OCI-LY7 (cell line): ENCODE measurements around the gene NOL4L. TPM values are rescaled to one million over a fixed set of nuclear protein-coding genes. Genes with fewer than 3 reads are reported as not detected.
"Not testable (repeated sequence)": the region's sequence is repeated elsewhere in the genome, so short reads cannot be mapped to it uniquely, and the experiment has no call there.

Experiments
- BruUV-seq: library from RNA; stranded (reverse); fragments of 400-500 nt; replicated peaks from 2 replicates; lab custom pipeline; 2021; lab: Mats Ljungman, UMichigan
- CTCF ChIA-PET: fragments of 300-600 bp; sonication (Branson Sonifier 250); formaldehyde crosslinking; loops from one replicate; lab custom pipeline; 2022; ENCODE audit warnings: antibody characterized with exemption; ENCODE audit not compliant: unreplicated experiment; lab: Charles Lee
- POLR2A ChIA-PET: fragments of 300-600 bp; sonication (Branson Sonifier 250); formaldehyde crosslinking; loops from one replicate; lab custom pipeline; 2022; ENCODE audit warnings: antibody characterized with exemption; lab: Charles Lee
- DNase-seq: peaks from one replicate; pipeline ENCODE4 v3.0.0-alpha.2; 2015; ENCODE audit warnings: low spot score
- H2AFZ ChIP-seq: fragments of 200-600 bp; sonication (generic), shearing (Covaris generic); 2 replicates; pipeline ENCODE4 v1.6.1; 2014; ENCODE audit warnings: mild to moderate bottlenecking, antibody characterized with exemption, low read length, moderate library complexity
- H3K27ac ChIP-seq: fragments of 200-600 bp; sonication (generic); 2 replicates; pipeline ENCODE4 v1.5.1; 2014; ENCODE audit warnings: mixed run types, low read depth, mild to moderate bottlenecking, moderate library complexity, low read length, inconsistent platforms; ENCODE audit not compliant: poor library complexity, severe bottlenecking
- H3K36me3 ChIP-seq: fragments of 200-600 bp; sonication (generic); 2 replicates; pipeline ENCODE4 v1.6.1; 2014; ENCODE audit warnings: mild to moderate bottlenecking, antibody characterized with exemption, low read length, moderate library complexity, mixed read lengths; ENCODE audit not compliant: insufficient read depth
- H3K4me1 ChIP-seq: fragments of 200-600 bp; sonication (generic); 2 replicates; pipeline ENCODE4 v1.5.1; 2014; ENCODE audit warnings: mild to moderate bottlenecking, low read length; ENCODE audit not compliant: insufficient read depth, poor library complexity, severe bottlenecking
- H3K4me2 ChIP-seq: fragments of 200-600 bp; sonication (generic); 2 replicates; pipeline ENCODE4 v1.6.1; 2014; ENCODE audit warnings: mild to moderate bottlenecking, low read length
- H3K4me3 ChIP-seq: fragments of 200-600 bp; sonication (generic); 2 replicates; pipeline ENCODE4 v1.5.1; 2014; ENCODE audit warnings: mild to moderate bottlenecking, low read depth, low read length; ENCODE audit not compliant: poor library complexity, severe bottlenecking
- H3K79me2 ChIP-seq: fragments of 200-600 bp; sonication (generic); 2 replicates; pipeline ENCODE4 v1.6.1; 2016; ENCODE audit warnings: low read depth, mild to moderate bottlenecking, low read length, moderate library complexity, mixed read lengths; ENCODE audit not compliant: insufficient read depth
- H3K9me2 ChIP-seq: fragments of 200-600 bp; sonication (generic); 2 replicates; pipeline ENCODE4 v1.6.1; 2016; ENCODE audit warnings: mild to moderate bottlenecking, low read length, mixed read lengths; ENCODE audit not compliant: insufficient read depth
- H3K9me3 ChIP-seq: fragments of 200-600 bp; sonication (generic); 2 replicates; pipeline ENCODE4 v1.6.1; 2014; ENCODE audit warnings: mild to moderate bottlenecking, mixed run types, low read length, mixed read lengths
- H4K20me1 ChIP-seq: fragments of 200-600 bp; sonication (generic); 2 replicates; pipeline ENCODE4 v1.6.1; 2014; ENCODE audit warnings: mild to moderate bottlenecking, antibody characterized with exemption, low read length, moderate library complexity, mixed read lengths; ENCODE audit not compliant: insufficient read depth
- CTCF ChIP-seq: fragments of 200-600 bp; sonication (generic); conservative IDR thresholded peaks from 2 replicates; pipeline ENCODE4 v1.5.1; 2014; ENCODE audit warnings: mild to moderate bottlenecking, antibody characterized with exemption, low read length, moderate library complexity, mixed read lengths
- EZH2phosphoT487 ChIP-seq: fragments of 200-600 bp; sonication (generic); IDR thresholded peaks from 2 replicates; pipeline ENCODE4 v1.6.1; 2018; ENCODE audit warnings: low read depth, borderline replicate concordance, mild to moderate bottlenecking, mixed run types, antibody characterized with exemption, low read length, moderate library complexity, mixed read lengths
- intact Hi-C: fragments of 100-400 bp; cut with micrococcal nuclease; formaldehyde crosslinking; loops from one replicate; pipeline ENCODE4 v1.10.0; 2022; ENCODE audit not compliant: unreplicated experiment
- total RNA-seq, 2 experiments: library from RNA; depleted of rRNA in 1 of 2; stranded (reverse); fragments of >200 nt in 1 of 2; shearing (Covaris generic) in 1 of 2; gene quantifications; 2 replicates each; pipeline ENCODE4 v1.2.3, GENCODE V29; 2014 to 2022

NOL4L gene
- total RNA-seq, 2 experiments from 2014 or later = 3.9 to 4.2 TPM

- no TSS peak for BruUV-seq
- ChIA-PET POLR2A (no interaction called here), CTCF (no interaction called here)
Observed at GRCh38 chr20:32494483-32495216, 90.5 kb downstream of the NOL4L start.

GRCh38 chr20:32493356-32493755 is 91.8 kb downstream of the NOL4L start:
- H4K20me1 ChIP-seq = no peaks in the 10 kb centered on the region
- ChIA-PET CTCF (no interaction called here), POLR2A (interaction anchor here (0.6 kb wide), 1 partner anchor 208 kb away, joined by 5 read pairs; no protein-coding TSS in a partner anchor)
- H3K9me2 ChIP-seq = no peaks in the 10 kb centered on the region
- no peaks in the 10 kb centered on the region for H3K36me3 ChIP-seq
- intact Hi-C loops = no loop called here
- no peak overlapping the region for H3K27ac ChIP-seq
- H2AFZ ChIP-seq = no peak overlapping the region
- H3K4me2 ChIP-seq = no peak overlapping the region
- no peaks in the 10 kb centered on the region for H3K4me1 ChIP-seq
- no TSS peak for BruUV-seq
- TF ChIP-seq EZH2phosphoT487 (no peak), CTCF (no peak)
- no peaks in the 10 kb centered on the region for H3K9me3 ChIP-seq
- no peak overlapping the region for H3K4me3 ChIP-seq
- DNase-seq = no peak
- no peaks in the 10 kb centered on the region for H3K79me2 ChIP-seq

More at GRCh38 chr20:32494483-32495216, 90.5 kb downstream of the NOL4L start:
- no peaks in the 10 kb centered on the region for H3K9me3 ChIP-seq
- H3K36me3 ChIP-seq = no peaks in the 10 kb centered on the region
- no peak overlapping the region for H3K27ac ChIP-seq
- no peak overlapping the region for H3K4me2 ChIP-seq
- intact Hi-C loops = no loop called here
- H3K9me2 ChIP-seq = no peaks in the 10 kb centered on the region
- TF ChIP-seq EZH2phosphoT487 (no peak), CTCF (no peak)
- no peak overlapping the region for H2AFZ ChIP-seq
- no peak for DNase-seq
- no peaks in the 10 kb centered on the region for H4K20me1 ChIP-seq
- H3K79me2 ChIP-seq = no peaks in the 10 kb centered on the region
- H3K4me1 ChIP-seq = no peaks in the 10 kb centered on the region
- no peak overlapping the region for H3K4me3 ChIP-seq

- H3K9me3 ChIP-seq, DNase-seq, H4K20me1 ChIP-seq, H3K4me3 ChIP-seq, CTCF ChIA-PET, BruUV-seq, H3K4me2 ChIP-seq, H3K9me2 ChIP-seq, H3K27ac ChIP-seq, H2AFZ ChIP-seq, H3K4me1 ChIP-seq, intact Hi-C loops, H3K36me3 ChIP-seq, H3K79me2 ChIP-seq, POLR2A ChIA-PET: not testable (repeated sequence)
Observed at GRCh38 chr20:32491764-32492151, 93.4 kb downstream of the NOL4L start.
